ENCODE results near the gene MRAS.

DNA sequence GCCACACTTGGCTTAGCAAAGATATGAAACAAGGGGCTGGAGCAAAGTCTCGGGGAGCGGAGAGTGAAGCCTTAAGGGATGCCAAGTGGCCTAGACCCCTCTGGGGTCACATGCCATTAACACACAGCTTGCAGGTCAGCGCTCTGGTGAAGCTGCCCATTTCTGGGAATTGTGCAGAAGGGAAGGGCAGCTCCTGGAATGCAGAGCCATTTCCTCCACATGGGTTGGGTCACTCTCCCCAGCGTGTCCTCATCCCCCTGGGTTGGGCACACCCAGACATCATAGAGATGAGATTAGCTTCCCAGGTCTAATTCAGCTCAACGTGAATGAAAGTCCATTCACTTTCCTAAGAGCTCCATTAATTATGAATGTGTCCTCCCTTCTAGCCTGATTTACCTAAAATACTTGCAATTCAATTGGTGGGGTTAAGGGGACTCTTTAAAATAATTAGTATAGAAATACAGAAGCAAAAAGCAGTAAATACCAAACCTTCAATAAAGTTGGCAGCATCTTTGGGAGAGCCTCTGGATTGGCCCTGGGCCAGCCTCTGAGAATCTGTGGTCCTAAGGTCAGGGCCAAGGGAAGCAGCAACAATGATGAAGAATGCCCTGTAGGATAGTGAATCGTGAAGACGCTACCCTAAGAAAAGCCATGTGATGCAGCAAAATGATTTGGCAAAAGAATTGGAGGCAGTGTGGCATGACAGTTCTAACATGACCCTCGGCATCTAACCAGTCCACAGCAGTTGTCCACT is 17.8 kb downstream of the MRAS start:
- TF ChIP-seq, protein P1, sequence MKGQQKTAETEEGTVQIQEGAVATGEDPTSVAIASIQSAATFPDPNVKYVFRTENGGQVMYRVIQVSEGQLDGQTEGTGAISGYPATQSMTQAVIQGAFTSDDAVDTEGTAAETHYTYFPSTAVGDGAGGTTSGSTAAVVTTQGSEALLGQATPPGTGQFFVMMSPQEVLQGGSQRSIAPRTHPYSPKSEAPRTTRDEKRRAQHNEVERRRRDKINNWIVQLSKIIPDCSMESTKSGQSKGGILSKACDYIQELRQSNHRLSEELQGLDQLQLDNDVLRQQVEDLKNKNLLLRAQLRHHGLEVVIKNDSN (IDR thresholded peaks at IDR 0.05): no peak
- TF ChIP-seq EP300 (IDR thresholded peaks at IDR 0.05; ENCODE audit: borderline replicate concordance) (no peak), CEBPB (IDR thresholded peaks at IDR 0.05) (no peak), TAF1 (IDR thresholded peaks at IDR 0.05; ENCODE audit: low read depth) (no peak), ZBTB7A (IDR thresholded peaks at IDR 0.05; ENCODE audit: low read depth) (no peak), EGR1 (IDR thresholded peaks at IDR 0.05) (no peak), YY1 (IDR thresholded peaks at IDR 0.05; ENCODE audit: low read depth) (no peak), TCF12 (IDR thresholded peaks at IDR 0.05; ENCODE audit: low read depth) (no peak), CREB1 (IDR thresholded peaks at IDR 0.05; ENCODE audit: low read depth) (no peak), FOXM1 (IDR thresholded peaks at IDR 0.05; ENCODE audit: borderline replicate concordance, low read depth) (no peak)
- TF ChIP-seq, protein P2, sequence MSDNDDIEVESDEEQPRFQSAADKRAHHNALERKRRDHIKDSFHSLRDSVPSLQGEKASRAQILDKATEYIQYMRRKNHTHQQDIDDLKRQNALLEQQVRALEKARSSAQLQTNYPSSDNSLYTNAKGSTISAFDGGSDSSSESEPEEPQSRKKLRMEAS (IDR thresholded peaks at IDR 0.05): no peak
